GM19468 (cell line): ENCODE data around the gene MFF.

Source experiments
- ATAC-seq: cut with Tn5 transposase; IDR thresholded peaks from one replicate; pipeline ENCODE4 v1.9.1; 2021; ENCODE audit warnings: mild to moderate bottlenecking, moderate library complexity, moderate number of reproducible peaks; ENCODE audit not compliant: unreplicated experiment; ENCODE audit errors: extremely low read depth

Gene MFF

GRCh38 chr2:227324995-227325838 is at the start of gene MFF:
MFF (plus strand) TSS chr2:227325251; CDS start chr2:227330666, 5,415 bp downstream.
- ATAC-seq = peak; percentile 98

- ATAC-seq = no peak
Measured at GRCh38 chr2:227280895-227281294, 44.2 kb upstream of the MFF start.

GRCh38 chr2:227285741-227286236 is 39.3 kb upstream of the MFF start:
- ATAC-seq = no peak

- no peak for ATAC-seq
Measured at GRCh38 chr2:227287771-227288170, 37.3 kb upstream of the MFF start.

- no peak for ATAC-seq
Measured at GRCh38 chr2:227292314-227292713, 32.7 kb upstream of the MFF start.

- no peak for ATAC-seq
Measured at GRCh38 chr2:227293531-227293930, 31.5 kb upstream of the MFF start.

- no peak for ATAC-seq
Measured at GRCh38 chr2:227295806-227296205, 29.2 kb upstream of the MFF start.

- no peak for ATAC-seq
Measured at GRCh38 chr2:227296671-227297405, 28.2 kb upstream of the MFF start.

GRCh38 chr2:227301523-227301922 is 23.5 kb upstream of the MFF start:
- ATAC-seq = no peak

- ATAC-seq = peak; percentile 82
Measured at GRCh38 chr2:227308784-227309183, 16.3 kb upstream of the MFF start.

GRCh38 chr2:227310756-227311110 is 14.3 kb upstream of the MFF start:
- ATAC-seq = no peak

GRCh38 chr2:227311861-227312506 is 13.1 kb upstream of the MFF start:
- ATAC-seq = no peak

- no peak for ATAC-seq
Measured at GRCh38 chr2:227312579-227312978, 12.5 kb upstream of the MFF start.

- no peak for ATAC-seq
Measured at GRCh38 chr2:227313310-227313709, 11.7 kb upstream of the MFF start.

- no peak for ATAC-seq
Measured at GRCh38 chr2:227317834-227318233, 7.2 kb upstream of the MFF start.

GRCh38 chr2:227320305-227321094 is 4.6 kb upstream of the MFF start:
- ATAC-seq = no peak

GRCh38 chr2:227322530-227323205 is 2.4 kb upstream of the MFF start:
- no peak for ATAC-seq

- no peak for ATAC-seq
Measured at GRCh38 chr2:227323818-227324217, 1.2 kb upstream of the MFF start.

- ATAC-seq = no peak
Measured at GRCh38 chr2:227324642-227324994, 433 bp upstream of the MFF start.

- ATAC-seq = no peak
Measured at GRCh38 chr2:227325839-227326195, 766 bp downstream of the MFF start.
